ENCODE results near the gene KCNAB1.

The KCNAB1 gene

DNA sequence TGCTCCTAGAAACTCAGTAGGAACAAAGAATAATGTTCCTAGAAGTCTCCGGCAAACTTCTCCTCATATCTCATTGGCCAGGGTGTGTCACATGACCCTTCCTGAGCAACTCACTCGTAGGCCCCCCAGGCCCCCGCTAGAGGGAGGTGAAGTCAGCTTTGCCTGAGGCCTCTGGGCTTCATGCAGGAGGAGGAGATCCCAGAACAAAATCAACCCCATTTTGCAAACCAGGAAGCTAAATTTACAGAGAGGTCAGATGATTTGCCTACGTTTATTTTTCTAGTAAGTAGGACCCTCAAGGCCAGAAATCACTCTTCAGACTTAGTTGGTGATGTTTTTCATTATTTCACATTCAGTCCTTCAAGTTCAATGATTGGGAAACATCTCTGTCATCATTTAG is 335.5 kb downstream of the KCNAB1 start:
- no peak for DNase-seq (ENCODE audit: low read depth in 2 of 2)

DNA sequence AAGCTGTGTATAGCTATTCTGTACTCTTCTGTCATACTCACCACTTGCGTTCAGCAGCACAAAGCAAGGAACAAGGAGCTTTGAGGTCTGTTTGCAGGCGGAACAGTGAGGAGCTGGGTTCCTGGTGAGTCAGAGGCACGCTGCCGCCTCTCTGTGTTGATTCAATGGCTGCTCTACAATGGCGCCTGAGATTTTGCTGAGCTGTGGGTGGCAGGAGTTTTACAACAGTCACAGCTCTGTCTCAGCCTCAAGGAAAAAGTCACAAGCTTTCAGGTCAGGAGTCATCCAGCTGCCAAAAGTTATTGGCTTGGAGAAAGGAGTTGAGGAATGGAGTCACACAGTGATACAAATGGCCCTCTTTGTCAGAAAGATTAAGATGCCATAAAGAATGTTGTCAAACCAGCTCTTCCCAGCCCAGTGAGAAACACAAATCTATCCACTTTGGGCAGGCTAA is 336.4 kb downstream of the KCNAB1 start:
- DNase-seq (ENCODE audit: low read depth in 2 of 2): no peak

DNA sequence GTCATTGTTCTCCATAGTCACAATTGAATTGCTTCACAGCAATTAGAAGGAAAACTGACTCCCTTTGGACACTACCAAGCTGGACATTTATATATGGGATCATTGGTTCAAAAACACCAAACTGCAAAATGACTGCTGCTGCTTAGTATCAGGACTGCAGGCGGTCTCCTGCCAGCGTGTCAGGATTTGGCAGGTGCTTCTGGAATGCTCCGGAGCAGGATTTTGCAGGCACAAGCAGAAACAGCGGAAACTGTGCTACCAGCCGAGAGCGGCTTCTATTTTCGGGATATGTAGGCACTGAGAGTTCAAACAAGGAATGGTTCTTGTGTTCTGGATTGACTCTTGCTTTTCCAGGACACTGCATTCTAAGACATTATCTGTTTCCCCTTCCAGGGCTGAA is 339.1 kb downstream of the KCNAB1 start:
- no peak for DNase-seq (ENCODE audit: low read depth in 2 of 2)

DNA sequence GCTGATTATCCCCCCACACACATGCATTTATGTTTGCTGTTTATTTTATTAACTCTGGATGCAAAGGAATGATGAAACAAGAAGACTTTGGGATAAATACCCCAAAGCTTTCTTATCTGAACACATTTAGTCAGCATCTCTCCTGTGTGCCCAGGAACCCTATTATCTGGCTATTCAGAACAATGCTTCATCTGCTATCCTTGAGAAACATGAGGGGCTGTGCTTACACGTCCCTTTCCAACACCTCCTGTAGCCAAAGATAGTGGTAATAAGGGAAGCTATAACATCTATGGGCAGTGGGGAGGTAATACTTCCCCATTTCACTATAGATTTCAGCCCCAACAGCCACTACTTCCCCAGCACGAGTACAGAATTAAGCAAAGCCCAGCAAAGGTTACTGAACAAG is 339.8 kb downstream of the KCNAB1 start:
- DNase-seq (ENCODE audit: low read depth in 2 of 2): no peak

DNA sequence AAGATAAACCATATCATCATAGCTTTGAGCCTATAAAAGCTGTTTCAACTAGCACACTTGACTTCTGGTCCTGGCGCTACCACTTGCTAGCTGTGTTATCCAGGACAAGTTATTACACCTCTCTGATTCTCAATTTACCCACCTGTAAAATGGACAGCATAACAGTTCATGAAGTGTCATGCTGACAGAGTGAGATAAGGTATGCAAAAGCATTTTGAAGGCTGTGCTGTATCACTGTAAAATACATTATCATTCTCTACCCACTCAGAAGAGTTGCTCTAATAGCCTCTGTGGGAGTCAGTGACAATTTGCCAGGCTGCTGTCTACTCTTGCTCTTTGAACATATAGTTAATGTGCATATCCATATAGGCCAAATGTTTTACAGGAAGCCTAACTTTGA is 341.5 kb downstream of the KCNAB1 start:
- no peak for DNase-seq (ENCODE audit: low read depth in 2 of 2)

DNA sequence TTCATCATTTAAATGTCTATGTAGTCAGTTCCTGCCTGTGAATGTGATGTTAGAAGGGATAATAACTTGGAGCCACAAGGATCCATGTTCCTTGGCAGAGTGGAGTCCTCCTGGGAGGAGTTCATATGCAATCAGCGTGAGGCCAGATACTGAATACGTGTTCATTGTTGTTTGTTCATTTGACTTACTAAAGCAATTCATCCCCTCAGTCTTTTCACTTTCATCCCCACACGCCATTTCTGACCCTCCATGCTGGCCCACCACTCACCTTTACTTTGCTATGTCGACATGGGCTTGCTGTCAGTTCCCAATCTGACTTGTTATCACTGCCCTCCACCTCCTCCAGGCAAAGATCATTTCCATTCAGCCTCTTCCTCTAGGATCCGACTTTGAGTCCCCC is 342.7 kb downstream of the KCNAB1 start:
- no peak for DNase-seq (ENCODE audit: low read depth in 2 of 2)

DNA sequence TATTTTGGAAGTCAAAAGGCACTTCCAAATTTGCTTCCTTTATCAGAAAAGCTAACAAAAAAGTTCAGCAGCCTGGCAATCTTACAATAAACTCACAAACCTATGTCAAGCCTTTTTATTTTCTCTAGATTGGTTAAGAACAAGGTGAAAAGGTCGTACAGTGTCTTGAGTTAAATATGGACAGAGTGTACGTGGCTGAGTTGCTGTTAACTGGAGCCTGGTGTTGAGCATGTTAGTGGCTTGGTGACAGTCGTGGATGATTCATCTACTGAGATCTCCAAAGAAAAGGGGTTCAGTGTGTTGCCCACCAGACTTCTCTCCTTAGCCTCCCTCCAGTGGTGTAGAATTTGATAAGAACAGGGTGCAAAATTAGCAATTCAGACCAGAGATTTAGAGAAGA is 344.8 kb downstream of the KCNAB1 start:
- no peak for DNase-seq (ENCODE audit: low read depth in 2 of 2)

DNA sequence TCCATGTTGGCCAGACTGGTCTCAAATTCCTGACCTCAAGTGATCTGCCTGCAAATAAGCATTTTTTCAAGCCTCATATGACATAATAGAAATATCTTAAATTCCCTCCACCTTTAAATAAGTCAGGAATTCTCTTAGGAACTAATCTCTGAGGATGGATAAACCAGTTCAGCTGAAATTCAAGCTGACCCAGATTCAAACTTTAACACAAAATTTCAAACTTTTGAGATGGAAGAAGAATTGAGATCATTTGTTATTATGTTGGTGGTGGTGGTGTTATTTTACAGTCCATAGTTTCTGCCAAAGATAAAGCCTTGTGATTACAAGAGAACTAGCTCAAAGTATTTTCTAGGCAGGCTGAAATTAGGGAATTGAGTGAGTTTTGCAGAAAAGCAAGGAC is 349.1 kb downstream of the KCNAB1 start:
- no peak for DNase-seq (ENCODE audit: low read depth in 2 of 2)

DNA sequence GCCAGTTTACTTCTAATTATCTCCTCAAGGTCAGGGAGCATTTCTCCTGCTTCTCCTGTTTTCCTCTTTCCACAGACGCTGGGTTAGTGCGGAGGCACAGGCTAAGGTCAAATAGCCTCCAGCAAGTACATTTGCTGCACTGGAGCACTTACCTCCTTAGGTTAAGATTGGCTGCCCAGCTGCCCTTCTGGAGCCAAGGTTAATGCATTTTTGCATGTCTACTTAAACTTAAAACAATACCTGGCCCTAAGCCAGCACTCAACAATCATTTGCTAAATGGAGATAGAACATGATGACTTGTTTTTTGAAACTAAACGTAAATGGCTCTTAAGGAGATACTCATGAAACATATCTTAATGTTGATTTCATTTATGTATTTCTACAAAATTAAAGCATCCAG is 351.1 kb downstream of the KCNAB1 start:
- DNase-seq (ENCODE audit: low read depth in 2 of 2): no peak

DNA sequence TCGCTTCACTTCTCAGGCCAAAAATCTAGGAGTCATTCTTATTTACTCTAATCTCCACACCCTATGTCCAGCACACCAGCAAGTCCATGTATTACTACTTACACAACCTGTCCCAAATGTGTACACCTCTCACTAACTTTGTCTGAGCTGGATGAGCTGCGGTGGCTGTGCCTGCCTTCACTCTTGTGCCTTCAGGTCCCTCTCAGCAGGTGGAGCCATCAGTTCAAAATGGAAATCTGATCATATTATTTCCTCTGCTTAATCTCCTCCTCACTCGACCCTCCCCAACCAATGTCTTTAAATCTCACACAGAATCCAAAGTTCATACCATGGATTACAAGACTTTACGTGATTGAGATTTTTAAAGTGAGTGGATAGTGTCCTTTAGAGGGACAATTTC is 351.8 kb downstream of the KCNAB1 start:
- DNase-seq (ENCODE audit: low read depth in 2 of 2): no peak

DNA sequence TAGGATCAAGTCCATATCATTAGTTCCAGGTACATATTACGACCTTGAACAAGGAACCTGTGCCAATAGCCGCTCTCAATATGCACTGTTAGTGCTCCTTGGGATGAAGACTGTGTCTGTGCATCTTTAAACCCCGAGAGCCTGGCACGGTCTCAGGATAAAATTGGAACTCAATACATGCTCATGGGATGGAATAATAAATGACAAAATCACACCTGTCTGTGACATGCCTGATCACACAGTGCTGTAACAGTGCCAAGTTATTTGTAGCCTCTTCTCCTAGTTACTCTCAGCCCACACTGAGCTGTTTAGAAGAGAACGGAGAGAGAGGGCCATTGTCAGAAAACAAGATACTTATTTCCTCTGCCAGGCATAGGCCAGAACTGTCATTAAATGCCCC is 352.3 kb downstream of the KCNAB1 start:
- DNase-seq (ENCODE audit: low read depth in 2 of 2): no peak

DNA sequence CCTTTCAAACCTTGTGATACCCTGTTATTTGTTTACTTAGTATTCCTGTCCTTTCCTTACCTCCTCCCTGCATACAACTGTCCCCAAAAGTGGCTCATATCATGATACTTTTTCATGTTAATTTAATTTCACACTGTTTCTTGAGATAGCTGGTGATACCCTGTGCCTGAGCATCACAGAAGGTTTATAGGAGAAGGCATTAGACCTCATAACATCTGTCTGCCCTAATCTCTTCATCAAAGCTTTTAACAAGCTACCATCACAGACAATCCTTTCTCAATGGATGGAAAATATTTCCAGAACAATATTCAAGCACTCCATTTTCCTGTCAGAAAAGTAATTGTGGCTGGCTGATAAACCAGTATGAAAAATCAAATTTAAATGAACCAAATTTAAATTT is 353.0 kb downstream of the KCNAB1 start:
- no peak for DNase-seq (ENCODE audit: low read depth in 2 of 2)

DNA sequence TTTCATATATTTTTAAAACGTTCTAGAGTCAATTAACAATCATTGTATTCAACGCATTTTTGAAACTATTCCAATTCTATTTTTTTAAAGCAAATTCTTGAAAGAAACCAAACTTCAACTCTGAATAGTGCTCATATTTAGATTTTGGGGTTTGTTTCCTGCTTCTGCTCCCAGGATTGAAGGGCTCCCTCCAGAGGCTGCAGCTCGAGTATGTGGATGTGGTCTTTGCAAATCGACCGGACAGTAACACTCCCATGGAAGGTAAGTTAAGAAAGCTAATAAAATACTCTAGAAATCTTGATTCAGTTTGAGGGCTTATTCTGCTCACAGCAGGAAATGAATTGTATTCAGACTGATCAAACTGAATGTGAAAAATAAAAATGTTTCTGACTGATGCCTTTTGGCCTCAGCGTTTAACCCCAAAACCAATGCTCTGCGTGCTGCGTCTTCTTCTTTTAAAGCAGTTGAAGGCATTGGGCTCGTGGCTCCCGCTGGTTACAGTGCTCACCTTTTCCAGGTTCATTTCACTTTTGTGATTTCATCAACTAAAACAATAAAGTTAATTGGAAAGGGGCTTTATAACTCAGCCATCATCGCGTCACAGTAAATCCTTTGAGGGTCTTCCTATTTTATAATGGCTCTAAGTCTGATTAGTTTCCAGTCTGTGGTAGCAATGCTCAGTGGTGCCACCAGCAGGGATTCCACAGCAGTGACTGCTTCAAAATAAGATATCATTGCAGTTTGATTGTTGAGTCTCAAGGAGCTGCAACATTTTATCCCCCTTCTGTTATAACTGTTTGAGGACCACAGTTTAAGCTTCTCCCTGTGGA is 354.4 kb downstream of the KCNAB1 start:
- DNase-seq (ENCODE audit: low read depth in 2 of 2): no peak

DNA sequence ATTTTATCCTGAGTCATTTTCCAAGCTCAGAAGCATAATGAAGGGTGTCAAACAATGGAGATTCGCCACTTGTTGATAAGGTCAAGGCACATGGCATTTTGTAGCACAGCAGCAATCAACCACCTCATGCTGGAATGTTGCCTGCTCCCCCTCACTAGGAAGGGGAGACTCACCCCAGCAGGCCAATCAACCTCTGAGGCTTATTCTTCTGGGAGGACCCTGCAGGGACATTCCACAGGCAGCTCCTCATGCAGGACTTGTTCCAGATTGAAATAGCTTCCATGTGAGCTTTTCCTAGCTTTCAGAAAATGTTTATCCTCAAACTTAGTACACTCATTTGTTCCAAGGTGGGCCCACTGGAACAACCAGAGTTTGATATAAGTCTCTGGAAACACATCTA is 356.9 kb downstream of the KCNAB1 start:
- DNase-seq (ENCODE audit: low read depth in 2 of 2): no peak

DNA sequence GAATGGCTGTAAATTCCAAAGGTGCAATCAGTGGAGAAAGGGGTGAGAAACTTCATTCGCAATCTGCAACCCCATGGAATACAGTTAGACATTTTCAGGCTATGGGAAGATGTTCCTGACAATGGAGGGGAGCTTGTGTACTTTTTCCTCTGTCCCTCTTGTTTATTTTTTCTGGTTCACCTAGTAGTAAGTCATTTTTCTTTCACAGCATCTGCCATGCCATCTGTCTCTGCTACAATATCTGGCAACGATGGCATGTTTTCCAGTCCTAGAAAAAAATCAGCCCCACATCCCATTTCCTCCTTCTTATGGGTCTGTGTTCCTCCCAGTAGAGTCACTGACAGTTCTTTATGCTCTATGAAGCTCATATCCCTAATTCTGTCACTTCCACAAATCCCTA is 358.5 kb downstream of the KCNAB1 start:
- no peak for DNase-seq (ENCODE audit: low read depth in 2 of 2)

DNA sequence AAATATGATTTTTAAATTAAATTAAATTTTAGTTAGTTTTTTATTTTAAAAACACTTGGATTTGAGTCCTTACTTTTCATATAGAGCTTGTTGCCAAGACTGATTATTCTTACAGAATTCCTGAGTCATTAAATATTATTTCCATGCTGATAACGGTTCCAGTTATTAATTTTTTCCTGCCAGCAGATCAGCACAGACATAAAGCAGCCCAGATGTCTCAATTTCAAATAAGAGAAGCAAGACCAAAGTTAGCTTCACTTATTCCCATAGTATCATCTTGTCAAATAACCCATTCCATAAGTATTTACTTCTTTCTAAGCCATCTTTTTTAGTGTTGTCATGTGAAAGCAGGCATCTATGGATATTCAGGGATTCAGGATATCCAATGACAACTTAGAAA is 359.2 kb downstream of the KCNAB1 start:
- DNase-seq (ENCODE audit: low read depth in 2 of 2): no peak

DNA sequence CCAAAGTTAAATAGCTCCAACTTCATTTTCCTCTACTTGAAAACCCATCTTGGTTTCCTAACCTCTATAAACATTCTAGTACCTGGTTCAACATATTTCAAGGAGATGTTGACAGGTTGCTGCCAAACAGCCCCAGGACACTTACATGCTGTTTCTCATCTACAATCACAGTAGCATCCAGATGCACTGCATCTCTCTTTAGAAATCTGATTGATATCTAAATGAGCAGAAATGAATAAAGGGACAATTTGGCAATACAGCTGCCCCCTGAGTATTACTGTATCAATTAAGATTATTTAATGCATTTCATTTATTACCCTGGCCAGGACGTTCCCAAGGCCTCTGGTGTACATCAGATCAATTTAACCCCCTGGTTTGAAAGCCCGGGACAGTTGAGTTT is 360.6 kb downstream of the KCNAB1 start:
- DNase-seq (ENCODE audit: low read depth in 2 of 2): no peak

DNA sequence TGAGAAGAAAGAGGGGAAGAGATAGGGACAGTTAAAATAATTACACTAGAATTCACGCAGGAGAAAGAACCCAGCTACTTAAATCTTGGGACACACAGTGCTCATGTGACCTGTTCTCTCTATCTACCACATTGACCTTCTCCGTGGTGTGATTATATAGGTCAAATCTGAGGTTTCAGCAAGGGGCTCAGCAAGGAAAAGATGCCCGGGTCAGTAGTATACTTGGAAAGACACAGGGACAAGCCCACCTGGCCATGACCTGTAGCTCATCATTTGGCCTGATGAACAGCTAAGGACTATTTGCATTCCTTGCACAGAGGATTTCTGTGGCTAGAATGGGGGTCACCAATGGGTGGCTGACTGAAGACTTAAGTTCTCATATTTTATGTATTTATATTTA is 362.6 kb downstream of the KCNAB1 start:
- DNase-seq (ENCODE audit: low read depth in 2 of 2): no peak

DNA sequence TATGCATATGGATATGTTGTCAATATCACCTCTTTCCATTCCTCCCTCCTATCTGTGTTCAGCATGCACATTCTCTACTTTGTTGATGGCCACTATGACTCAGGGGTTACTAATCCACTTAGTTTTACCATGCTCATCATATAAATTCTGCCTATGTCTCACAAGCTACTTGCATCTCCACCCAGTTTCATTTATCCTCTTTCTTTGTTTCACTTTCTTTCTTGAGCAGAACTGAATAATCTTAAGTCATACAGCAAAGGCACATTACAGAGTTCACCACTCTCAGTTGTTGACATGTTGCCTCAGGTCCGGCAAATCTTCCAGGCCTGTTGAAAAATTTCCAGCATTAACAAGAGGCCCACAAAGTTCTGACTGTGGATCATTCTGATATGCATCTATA is 363.0 kb downstream of the KCNAB1 start:
- DNase-seq (ENCODE audit: low read depth in 2 of 2): no peak

DNA sequence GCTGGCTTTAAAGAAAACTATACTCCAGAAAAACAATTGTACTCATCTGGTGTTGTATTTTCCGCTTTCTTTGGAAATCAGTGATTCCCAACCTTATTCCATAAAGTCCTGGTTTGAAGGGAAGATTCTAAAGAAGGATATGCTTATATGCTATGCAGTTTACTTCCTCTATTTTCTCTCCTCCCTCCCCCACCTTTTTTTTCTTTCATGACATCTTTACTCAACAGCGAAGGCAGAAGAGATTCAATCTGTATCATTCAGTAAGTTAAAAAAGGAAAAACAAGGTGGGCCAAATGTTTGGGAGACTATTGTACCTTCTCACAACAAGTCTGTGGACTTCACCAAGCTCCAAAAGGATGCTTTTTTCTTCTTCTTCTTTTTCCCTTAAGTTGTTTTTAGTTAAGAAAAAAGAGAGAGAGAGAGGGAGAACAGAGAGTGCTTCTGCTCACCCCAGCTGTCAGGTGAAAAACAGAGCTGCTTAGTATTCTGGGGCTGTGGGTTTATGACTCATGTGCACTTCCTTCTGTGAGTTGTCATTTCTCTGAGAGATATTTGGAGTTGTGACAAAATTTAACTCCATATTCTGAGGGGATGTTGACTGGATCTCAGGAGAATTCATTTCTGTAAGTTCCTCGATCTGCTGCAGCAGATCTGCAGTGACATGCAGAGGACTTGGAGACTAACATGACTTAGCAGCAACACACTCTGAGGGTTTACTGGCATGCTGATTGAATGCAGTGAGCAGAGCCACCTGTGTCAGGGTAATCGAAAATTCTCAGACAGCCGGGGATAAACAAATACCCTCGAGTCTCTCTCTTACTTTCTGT is 363.8 kb downstream of the KCNAB1 start:
- peak; percentile 1 to 9 for DNase-seq (ENCODE audit: low read depth in 2 of 2)

DNA sequence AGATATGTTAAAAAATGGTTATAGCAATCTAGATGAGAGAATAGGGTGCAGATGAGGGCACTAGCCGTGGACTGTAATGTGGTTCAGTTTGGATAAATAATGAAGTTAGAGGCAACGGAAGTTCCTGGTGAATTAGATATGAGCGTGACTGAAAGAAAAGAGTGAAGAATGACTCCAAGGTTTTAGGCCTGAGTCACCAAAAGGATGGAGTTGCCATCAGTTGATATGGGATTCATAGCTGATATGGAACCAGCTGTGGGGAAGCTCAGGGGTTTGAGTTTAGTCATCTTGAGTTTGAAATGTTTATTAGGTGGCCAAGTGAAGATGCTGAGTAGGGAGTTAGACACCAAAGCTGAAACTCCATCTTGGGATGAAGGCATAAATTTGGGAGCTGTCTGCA is 368.4 kb downstream of the KCNAB1 start:
- DNase-seq (ENCODE audit: low read depth in 2 of 2): no peak

DNA sequence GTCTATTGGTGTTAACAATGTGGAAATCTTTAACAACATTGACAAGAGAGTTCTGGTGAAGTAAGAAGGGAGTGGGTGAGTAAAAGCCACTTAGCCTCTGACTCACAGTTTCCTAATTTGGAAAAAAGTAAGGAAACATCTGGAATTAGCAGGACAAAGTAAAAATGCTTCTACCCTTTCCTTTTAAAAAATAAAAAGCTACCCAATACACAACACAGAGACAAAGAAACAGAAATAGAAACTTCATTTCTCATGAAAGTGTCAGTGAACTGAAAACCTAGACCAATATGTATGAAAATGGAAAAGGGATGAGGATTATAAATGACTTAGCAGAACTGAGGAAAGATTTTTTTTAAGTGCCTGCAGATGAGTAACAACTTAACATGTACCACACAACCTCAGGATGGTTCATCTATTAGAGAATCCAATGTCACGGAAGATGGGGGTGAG is 369.1 kb downstream of the KCNAB1 start:
- no peak for DNase-seq (ENCODE audit: low read depth in 2 of 2)

DNA sequence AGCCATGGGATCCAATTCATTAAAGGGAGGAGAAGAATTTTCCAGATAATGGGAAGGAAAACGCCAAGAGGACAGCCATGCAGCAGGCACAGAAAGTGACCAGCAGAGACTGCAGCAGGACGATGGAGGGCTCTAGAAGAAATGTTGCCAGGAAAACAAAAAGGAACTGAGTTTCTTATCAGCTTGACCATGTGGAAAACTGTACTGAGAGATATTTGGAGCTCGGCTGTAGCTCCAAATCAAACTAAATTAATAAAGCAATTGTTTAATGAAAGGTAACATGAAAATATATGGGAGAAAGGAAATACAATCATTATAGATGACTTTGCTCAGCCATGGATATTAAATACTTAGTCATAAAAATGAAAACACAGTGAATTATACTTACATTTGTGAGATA is 370.8 kb downstream of the KCNAB1 start:
- no peak for DNase-seq (ENCODE audit: low read depth in 2 of 2)

Data from stimulated activated CD8-positive, alpha-beta memory T cell treated with anti-CD3 and anti-CD28 coated beads, Interleukin-2, amount 100 ng/mL, for 1 hour (primary cell).